Epidermal melanocyte (primary cell): ENCODE measurements around the gene FHL1.
A peak's percentile ranks its signal among the peaks of the same experiment; 100 is the strongest.
"Not testable (repeated sequence)": the region's sequence is repeated elsewhere in the genome, so short reads cannot be mapped to it uniquely, and the experiment has no call there.

Experiments
- DNase-seq: peaks from one replicate; pipeline ENCODE4 v3.0.0; 2011; ENCODE audit warnings: low spot score; ENCODE audit not compliant: insufficient read length

Gene FHL1

DNA sequence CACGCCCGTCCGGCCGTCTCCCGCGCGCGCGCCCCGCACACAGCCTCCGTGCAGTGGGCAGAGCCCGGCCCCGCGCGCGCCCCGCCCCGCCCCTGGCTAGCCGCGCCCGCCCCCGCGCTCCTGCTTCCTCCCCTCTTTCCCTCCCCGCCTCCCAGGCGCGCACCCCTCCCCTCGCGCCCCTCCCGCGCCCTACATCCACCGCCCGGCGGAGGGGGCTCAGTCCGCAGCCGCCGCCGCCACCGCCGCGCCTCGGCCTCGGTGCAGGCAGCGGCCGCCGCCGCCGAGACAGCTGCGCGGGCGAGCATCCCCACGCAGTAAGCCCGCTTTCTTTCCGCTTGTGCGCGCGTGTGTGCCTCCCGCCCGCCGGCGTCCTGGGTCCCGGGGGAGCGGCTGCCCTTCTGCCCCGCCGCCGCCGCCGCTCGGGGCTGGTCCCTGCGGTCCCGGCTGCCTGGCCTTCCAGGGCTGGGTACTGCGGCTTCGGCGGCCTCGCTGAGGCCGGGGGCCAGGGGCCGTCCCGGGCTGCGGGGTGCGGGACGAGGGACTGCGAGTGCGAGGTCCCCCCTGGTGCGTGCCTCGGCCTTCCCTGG is at the start of gene FHL1:
Gene FHL1 (plus strand): TSS at position 219 of the 587 bp plus-strand sequence.
- DNase-seq, result peak; percentile 25

- DNase-seq, result no peak
Observed at GRCh38 chrX:136097871-136098805, 49.2 kb upstream of the FHL1 start.

- DNase-seq, result no peak
Observed at GRCh38 chrX:136104936-136105335, 42.4 kb upstream of the FHL1 start.

GRCh38 chrX:136106920-136107528 is 40.3 kb upstream of the FHL1 start:
- no peak for DNase-seq

GRCh38 chrX:136108905-136109304 is 38.4 kb upstream of the FHL1 start:
- DNase-seq, result not testable (repeated sequence)

- DNase-seq, result no peak
Observed at GRCh38 chrX:136112286-136112685, 35.0 kb upstream of the FHL1 start.

DNA sequence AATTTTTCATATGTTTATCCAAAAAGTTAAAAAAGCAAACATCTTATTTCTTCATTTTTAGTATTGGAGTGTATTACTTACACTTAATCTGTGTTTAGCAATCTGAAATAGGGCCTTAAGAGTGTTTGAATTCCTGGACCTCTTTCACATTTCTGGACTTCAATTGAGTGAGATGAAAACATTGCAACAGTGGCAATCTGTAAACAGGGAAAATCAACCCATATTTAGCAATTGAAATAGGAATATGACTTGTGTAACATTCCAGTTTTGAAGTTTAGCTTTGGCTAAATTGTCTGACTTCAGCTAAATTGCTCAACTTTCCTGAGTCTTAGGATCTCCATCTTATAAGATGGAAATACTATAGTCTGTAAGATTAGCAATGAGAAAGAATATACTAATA is 34.6 kb upstream of the FHL1 start:
- no peak for DNase-seq

DNA sequence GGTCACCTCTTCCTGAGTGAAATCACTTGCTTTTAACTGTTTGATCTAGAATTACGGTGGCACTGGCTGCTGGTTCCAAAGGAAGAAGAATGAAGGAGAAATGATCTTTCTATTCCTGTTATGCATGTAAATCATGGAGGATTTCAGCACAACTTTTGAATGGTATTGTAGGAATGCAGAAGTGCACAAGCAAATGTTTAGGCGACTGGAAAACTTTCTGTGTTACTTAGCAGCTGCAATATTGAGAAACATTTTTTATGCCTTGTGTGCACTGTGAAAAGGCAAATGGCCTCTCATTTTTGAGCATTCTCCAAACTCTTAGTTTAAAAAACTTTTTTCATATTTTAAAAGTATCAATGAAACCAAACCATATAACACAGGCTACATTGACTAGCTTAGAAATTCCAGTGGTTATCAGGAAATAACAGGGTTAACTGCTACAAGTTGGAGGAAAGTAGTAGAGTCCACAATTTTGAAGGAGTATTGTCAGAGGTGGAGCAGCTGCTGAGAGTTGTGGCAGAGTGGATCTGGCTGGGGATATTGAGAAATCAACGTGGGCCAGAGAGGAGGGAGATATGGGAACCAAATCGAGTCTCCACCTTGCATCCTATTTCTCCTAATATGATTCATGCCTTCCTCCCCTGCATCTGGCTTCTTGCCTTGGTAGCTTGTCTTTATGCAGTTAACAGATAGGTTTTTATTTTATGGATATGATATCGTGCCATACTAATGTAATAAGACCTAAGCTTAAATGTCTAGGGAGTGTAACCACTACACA is 32.0 kb upstream of the FHL1 start:
- no peak for DNase-seq

DNA sequence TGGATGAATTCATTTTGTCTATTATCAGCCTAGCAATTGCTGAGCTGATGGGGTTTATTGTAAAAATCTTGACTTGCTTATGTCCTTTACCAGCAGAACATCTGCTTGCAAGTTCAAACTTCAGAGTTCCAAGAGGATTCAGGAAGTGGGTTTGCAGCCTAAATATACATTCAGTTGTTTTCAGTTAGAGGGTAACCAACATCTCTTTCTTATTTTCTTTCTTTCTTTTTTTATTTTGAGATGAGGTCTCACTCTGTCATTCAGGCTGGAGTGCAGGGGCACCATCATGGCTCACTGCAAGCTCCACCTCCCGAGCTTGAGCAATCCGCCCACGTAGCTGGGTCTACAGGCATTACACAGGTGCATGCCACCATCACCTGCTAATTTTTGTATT is 31.4 kb upstream of the FHL1 start:
- DNase-seq, result no peak

GRCh38 chrX:136121788-136122187 is 25.5 kb upstream of the FHL1 start:
- no peak for DNase-seq

GRCh38 chrX:136122207-136122606 is 25.1 kb upstream of the FHL1 start:
- DNase-seq, result no peak

- DNase-seq, result no peak
Observed at GRCh38 chrX:136125106-136125505, 22.2 kb upstream of the FHL1 start.

DNA sequence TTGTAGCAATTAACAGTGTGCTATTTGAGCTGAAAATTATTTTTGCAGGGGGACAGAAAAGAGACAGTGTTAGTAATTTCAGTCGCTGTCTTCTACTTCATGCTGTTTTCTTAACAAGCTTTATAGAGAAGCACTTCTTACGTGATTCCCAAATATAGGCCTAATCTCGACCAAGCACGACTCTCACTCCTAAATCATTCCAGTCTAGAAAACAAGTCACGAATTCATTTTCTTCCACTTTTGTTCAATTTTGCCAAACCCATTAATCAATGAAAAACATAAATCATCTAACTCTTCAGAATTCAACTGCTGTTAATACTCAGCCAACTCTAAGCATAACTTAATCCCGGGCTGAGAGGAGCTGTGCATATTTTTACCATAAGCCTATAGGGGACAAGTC is 21.0 kb upstream of the FHL1 start:
- DNase-seq, result no peak

- no peak for DNase-seq
Observed at GRCh38 chrX:136126872-136127406, 20.4 kb upstream of the FHL1 start.

DNA sequence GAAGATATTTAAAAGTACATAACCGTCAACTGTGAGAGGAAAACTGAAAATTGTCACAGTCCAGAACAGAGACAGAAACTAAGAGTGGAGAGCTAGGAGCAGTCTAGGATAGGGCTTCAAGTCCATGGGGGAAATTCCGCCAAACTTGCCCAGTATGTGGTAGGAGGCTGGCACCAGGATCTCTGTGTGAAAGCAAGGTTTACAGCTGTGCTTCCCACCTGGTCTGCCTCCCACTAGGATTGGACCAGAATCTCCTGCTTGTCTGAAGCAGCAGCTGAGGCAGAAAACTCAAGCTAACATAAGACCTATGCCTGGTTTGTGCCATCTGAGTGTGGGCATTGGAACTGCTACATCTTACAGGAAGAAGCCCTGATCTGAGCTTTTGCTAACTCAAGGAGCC is 18.6 kb upstream of the FHL1 start:
- DNase-seq, result no peak

GRCh38 chrX:136130931-136131833 is 16.2 kb upstream of the FHL1 start:
- no peak for DNase-seq

GRCh38 chrX:136138939-136139338 is 8.4 kb upstream of the FHL1 start:
- no peak for DNase-seq

DNA sequence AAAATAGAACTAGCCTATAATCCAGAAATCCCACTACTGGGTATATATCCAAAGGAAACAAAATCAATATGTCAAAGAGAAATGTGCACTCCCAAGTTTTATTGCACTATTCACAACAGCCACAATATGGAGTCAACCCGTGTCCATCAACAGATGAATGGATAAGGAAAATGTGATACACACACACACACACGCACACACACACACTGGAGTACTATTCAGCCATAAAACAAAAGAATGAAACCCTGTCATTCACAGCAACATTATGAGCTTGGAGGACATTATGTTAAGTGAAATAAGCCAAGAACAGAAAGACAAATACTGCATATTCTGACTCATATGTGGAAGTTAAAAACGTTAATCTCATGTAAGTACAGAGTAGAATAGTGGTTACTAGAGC is 5.8 kb upstream of the FHL1 start:
- no peak for DNase-seq

GRCh38 chrX:136142592-136142991 is 4.7 kb upstream of the FHL1 start:
- DNase-seq, result no peak

DNA sequence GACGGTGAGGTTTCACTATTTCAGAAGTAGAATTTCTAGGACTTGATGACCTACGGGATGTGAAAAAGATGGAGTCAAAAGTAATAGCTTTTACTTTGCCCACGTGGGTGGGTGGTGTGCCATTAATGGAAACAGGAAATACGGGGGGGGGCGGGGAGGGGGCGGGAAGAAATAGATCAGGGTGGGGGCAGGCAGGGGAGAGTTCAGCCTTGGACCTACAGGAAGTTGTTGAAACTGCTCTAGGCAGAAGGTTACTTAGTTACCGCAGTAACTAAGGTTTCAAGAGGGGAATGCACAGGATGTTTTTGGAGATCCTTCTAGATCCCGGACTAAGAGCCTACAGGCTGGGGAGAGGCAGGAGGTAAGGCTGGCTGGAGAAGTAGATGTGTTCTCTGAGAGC is 3.6 kb upstream of the FHL1 start:
- DNase-seq, result no peak
